IPS-15b (cell line): Measurements from ENCODE around the gene ZNF554.

Experiments
- H3K27me3 ChIP-seq: one replicate; pipeline ENCODE4 v1.6.1; 2013; ENCODE audit warnings: low read length; ENCODE audit not compliant: control insufficient read depth, insufficient read depth
- H3K36me3 ChIP-seq: one replicate; pipeline ENCODE4 v1.6.1; 2013; ENCODE audit warnings: low read length; ENCODE audit not compliant: control insufficient read depth, insufficient read depth
- H3K4me1 ChIP-seq: one replicate; pipeline ENCODE4 v1.6.1; 2013; ENCODE audit warnings: mild to moderate bottlenecking, low read length; ENCODE audit not compliant: control insufficient read depth, insufficient read depth
- H3K4me3 ChIP-seq: one replicate; pipeline ENCODE4 v1.5.1; 2013; ENCODE audit warnings: low read depth, low read length
- H3K9ac ChIP-seq: one replicate; pipeline ENCODE4 v1.6.1; 2013; ENCODE audit warnings: low read depth, mild to moderate bottlenecking, low read length
- H3K9me3 ChIP-seq: one replicate; pipeline ENCODE4 v1.6.1; 2013; ENCODE audit warnings: mild to moderate bottlenecking, low read length; ENCODE audit not compliant: control insufficient read depth, insufficient read depth

Gene ZNF554

GRCh38 chr19:2804156-2805004 lies 15.3 kb upstream of the ZNF554 start:
- Histone ChIP-seq H3K9ac (no peak overlapping the region), H3K9me3 (no peaks in the 10 kb centered on the region), H3K4me1 (no peaks in the 10 kb centered on the region), H3K4me3 (no peak overlapping the region), H3K27me3 (no peaks in the 10 kb centered on the region), H3K36me3 (peaks cover 82% of the 10 kb centered on the region)

- Histone ChIP-seq H3K4me3 (no peak overlapping the region), H3K36me3 (peaks cover 83% of the 10 kb centered on the region), H3K9me3 (no peaks in the 10 kb centered on the region), H3K9ac (no peak overlapping the region), H3K27me3 (no peaks in the 10 kb centered on the region), H3K4me1 (no peaks in the 10 kb centered on the region)
Measured at GRCh38 chr19:2805261-2805900, 14.3 kb upstream of the ZNF554 start.

- H3K27me3 ChIP-seq = no peaks in the 10 kb centered on the region
- peaks cover 83% of the 10 kb centered on the region for H3K36me3 ChIP-seq
- no peaks in the 10 kb centered on the region for H3K4me1 ChIP-seq
- no peak overlapping the region for H3K9ac ChIP-seq
- H3K9me3 ChIP-seq = no peaks in the 10 kb centered on the region
- no peak overlapping the region for H3K4me3 ChIP-seq
Measured at GRCh38 chr19:2805991-2806649, 13.5 kb upstream of the ZNF554 start.

- peaks cover 85% of the 10 kb centered on the region for H3K36me3 ChIP-seq
- no peaks in the 10 kb centered on the region for H3K9me3 ChIP-seq
- H3K9ac ChIP-seq = no peak overlapping the region
- no peaks in the 10 kb centered on the region for H3K4me1 ChIP-seq
- H3K27me3 ChIP-seq = no peaks in the 10 kb centered on the region
- no peak overlapping the region for H3K4me3 ChIP-seq
Measured at GRCh38 chr19:2806736-2807378, 12.8 kb upstream of the ZNF554 start.

GRCh38 chr19:2807379-2808128 lies 12.1 kb upstream of the ZNF554 start:
- H3K36me3 ChIP-seq = peaks cover 85% of the 10 kb centered on the region
- no peak overlapping the region for H3K9ac ChIP-seq

GRCh38 chr19:2808129-2808941 lies 11.3 kb upstream of the ZNF554 start:
- H3K9ac ChIP-seq = no peak overlapping the region

More at GRCh38 chr19:2807379-2808128, 12.1 kb upstream of the ZNF554 start:
- H3K4me1 ChIP-seq = no peaks in the 10 kb centered on the region
- H3K9me3 ChIP-seq = no peaks in the 10 kb centered on the region
- no peak overlapping the region for H3K4me3 ChIP-seq
- H3K27me3 ChIP-seq = no peaks in the 10 kb centered on the region

GRCh38 chr19:2809387-2810140 lies 10.1 kb upstream of the ZNF554 start:
- H3K4me3 ChIP-seq = no peak overlapping the region
- peaks cover 88% of the 10 kb centered on the region for H3K36me3 ChIP-seq
- no peaks in the 10 kb centered on the region for H3K4me1 ChIP-seq
- H3K9ac ChIP-seq = no peak overlapping the region
- H3K9me3 ChIP-seq = no peaks in the 10 kb centered on the region
- no peaks in the 10 kb centered on the region for H3K27me3 ChIP-seq

More at GRCh38 chr19:2808129-2808941, 11.3 kb upstream of the ZNF554 start:
- no peaks in the 10 kb centered on the region for H3K4me1 ChIP-seq
- H3K27me3 ChIP-seq = no peaks in the 10 kb centered on the region
- peaks cover 86% of the 10 kb centered on the region for H3K36me3 ChIP-seq
- no peaks in the 10 kb centered on the region for H3K9me3 ChIP-seq
- no peak overlapping the region for H3K4me3 ChIP-seq

- Histone ChIP-seq H3K9me3 (no peaks in the 10 kb centered on the region), H3K27me3 (no peaks in the 10 kb centered on the region), H3K4me1 (no peaks in the 10 kb centered on the region), H3K9ac (no peak overlapping the region), H3K4me3 (no peak overlapping the region), H3K36me3 (peaks cover 80% of the 10 kb centered on the region)
Measured at GRCh38 chr19:2810141-2811091, 9.3 kb upstream of the ZNF554 start.

GRCh38 chr19:2811221-2811722 lies 8.4 kb upstream of the ZNF554 start:
- Histone ChIP-seq H3K9ac (no peak overlapping the region), H3K4me1 (no peaks in the 10 kb centered on the region), H3K9me3 (no peaks in the 10 kb centered on the region), H3K4me3 (no peak overlapping the region), H3K36me3 (peaks cover 74% of the 10 kb centered on the region), H3K27me3 (no peaks in the 10 kb centered on the region)
